ENCODE results near the gene PKIG.

GRCh38 chr20:44606725-44607441, 24.5 kb downstream of the PKIG start:
- TF ChIP-seq CTCF (IDR thresholded peaks at IDR 0.05 in 2 of 3, conservative IDR thresholded peaks at IDR 0.05 in 1 of 3; ENCODE audit: borderline replicate concordance in 1 of 3, insufficient read depth in 1 of 3, low read depth in 2 of 3, low read length in 2 of 3) (no peak), EZH2 (IDR thresholded peaks at IDR 0.05) (no peak), MAX (IDR thresholded peaks at IDR 0.05) (no peak)
